Measurements from ENCODE around the gene ELMO1. TPM values are rescaled to one million over a fixed set of nuclear protein-coding genes. Genes with fewer than 3 reads are reported as not detected.

Gene ELMO1
- polyA plus RNA-seq, 1 donor (not counting 4 experiments of a cell fraction or from before 2014, with no cell fraction given): not detected

- H3K27me3 ChIP-seq (ENCODE audit: control insufficient read depth, extremely low read depth, insufficient read depth, low read length): no peaks in the 10 kb centered on the region
- no peak for TF ChIP-seq CTCF (optimal IDR thresholded peaks at IDR 0.05 in 1 of 3, IDR thresholded peaks at IDR 0.05 in 1 of 3, conservative IDR thresholded peaks at IDR 0.05 in 1 of 3; ENCODE audit: extremely low read depth in 1 of 3, insufficient read depth in 2 of 3, low read length in 3 of 3)
- no peak for TF ChIP-seq EZH2 (IDR thresholded peaks at IDR 0.05; ENCODE audit: low read length)
- no peaks in the 10 kb centered on the region for H4K20me1 ChIP-seq (ENCODE audit: control insufficient read depth, extremely low read depth, insufficient read depth, low read length)
- no peaks in the 10 kb centered on the region for H3K79me2 ChIP-seq (ENCODE audit: control insufficient read depth, insufficient read depth, low read length)
- dilution Hi-C loops (cut with MboI; ENCODE audit: extremely low pct_ligation_motif_present, low sequenced_read_pairs): no loop called here
- no peak overlapping the region for H3K4me3 ChIP-seq (ENCODE audit: control insufficient read depth in 2 of 3, extremely low read depth in 1 of 3, insufficient read depth in 2 of 3, low read depth in 1 of 3, low read length in 3 of 3)
- FAIRE-seq (no peak), DNase-seq (ENCODE audit: low read depth, low spot score) (no peak)
- no peak overlapping the region for H3K9ac ChIP-seq (ENCODE audit: control insufficient read depth, extremely low read depth, insufficient read depth, low read length)
- H3K36me3 ChIP-seq (ENCODE audit: control insufficient read depth in 2 of 2, extremely low read depth in 1 of 2, insufficient read depth in 2 of 2, low read length in 2 of 2): no peaks in the 10 kb centered on the region
- no peaks in the 10 kb centered on the region for H3K9me3 ChIP-seq (ENCODE audit: control insufficient read depth, low read depth, low read length)
- H3K4me2 ChIP-seq (ENCODE audit: control insufficient read depth, extremely low read depth, insufficient read depth, low read depth, low read length): no peak overlapping the region
- peaks cover 3% of the 10 kb centered on the region for H3K4me1 ChIP-seq (ENCODE audit: control insufficient read depth, extremely low read depth, insufficient read depth, low read length)
- no peaks in the 10 kb centered on the region for H3K9me1 ChIP-seq (ENCODE audit: control insufficient read depth, extremely low read depth, insufficient read depth, low read length)
- no peak overlapping the region for H2AFZ ChIP-seq (ENCODE audit: control insufficient read depth, low read length)
- H3K27ac ChIP-seq (ENCODE audit: control insufficient read depth, insufficient read depth, low read length): no peak overlapping the region
These were observed 638.2 kb downstream of the ELMO1 start for GRCh38 chr7:36810489-36810888.

- Histone ChIP-seq H3K4me1 (ENCODE audit: control insufficient read depth, extremely low read depth, insufficient read depth, low read length) (peaks cover 3% of the 10 kb centered on the region), H3K27ac (ENCODE audit: control insufficient read depth, insufficient read depth, low read length) (no peak overlapping the region), H3K79me2 (ENCODE audit: control insufficient read depth, insufficient read depth, low read length) (no peaks in the 10 kb centered on the region), H4K20me1 (ENCODE audit: control insufficient read depth, extremely low read depth, insufficient read depth, low read length) (no peaks in the 10 kb centered on the region), H3K36me3 (ENCODE audit: control insufficient read depth in 2 of 2, extremely low read depth in 1 of 2, insufficient read depth in 2 of 2, low read length in 2 of 2) (no peaks in the 10 kb centered on the region), H3K27me3 (ENCODE audit: control insufficient read depth, extremely low read depth, insufficient read depth, low read length) (no peaks in the 10 kb centered on the region), H2AFZ (ENCODE audit: control insufficient read depth, low read length) (no peak overlapping the region), H3K9ac (ENCODE audit: control insufficient read depth, extremely low read depth, insufficient read depth, low read length) (no peak overlapping the region), H3K4me2 (ENCODE audit: control insufficient read depth, extremely low read depth, insufficient read depth, low read depth, low read length) (no peak overlapping the region), H3K4me3 (ENCODE audit: control insufficient read depth in 2 of 3, extremely low read depth in 1 of 3, insufficient read depth in 2 of 3, low read depth in 1 of 3, low read length in 3 of 3) (no peak overlapping the region), H3K9me1 (ENCODE audit: control insufficient read depth, extremely low read depth, insufficient read depth, low read length) (no peaks in the 10 kb centered on the region), H3K9me3 (ENCODE audit: control insufficient read depth, low read depth, low read length) (no peaks in the 10 kb centered on the region)
- FAIRE-seq: no peak
- TF ChIP-seq EZH2 (IDR thresholded peaks at IDR 0.05; ENCODE audit: low read length): no peak
- TF ChIP-seq CTCF (optimal IDR thresholded peaks at IDR 0.05 in 1 of 3, IDR thresholded peaks at IDR 0.05 in 1 of 3, conservative IDR thresholded peaks at IDR 0.05 in 1 of 3; ENCODE audit: extremely low read depth in 1 of 3, insufficient read depth in 2 of 3, low read length in 3 of 3): no peak
- dilution Hi-C loops (cut with MboI; ENCODE audit: extremely low pct_ligation_motif_present, low sequenced_read_pairs): no loop called here
- DNase-seq (ENCODE audit: low read depth, low spot score): no peak
These were observed 638.6 kb downstream of the ELMO1 start for GRCh38 chr7:36810032-36810431.

Measured in keratinocyte (primary cell).